ENCODE results near the gene IL37.
"Not testable (repeated sequence)": the region's sequence is repeated elsewhere in the genome, so short reads cannot be mapped to it uniquely, and the experiment has no call there.

Gene IL37

GRCh38 chr2:112923967-112924338, 13.0 kb downstream of the IL37 start:
- no peak for DNase-seq

GRCh38 chr2:112924360-112924759, 13.4 kb downstream of the IL37 start:
- no peak for DNase-seq

- DNase-seq: no peak
These were observed 13.9 kb downstream of the IL37 start for GRCh38 chr2:112924821-112925220.

GRCh38 chr2:112926707-112927106, 15.7 kb downstream of the IL37 start:
- no peak for DNase-seq

- no peak for DNase-seq
These were observed 16.8 kb downstream of the IL37 start for GRCh38 chr2:112927745-112928144.

GRCh38 chr2:112933261-112933660, 22.3 kb downstream of the IL37 start:
- no peak for DNase-seq

- not testable (repeated sequence) for DNase-seq
These were observed 23.2 kb downstream of the IL37 start for GRCh38 chr2:112934117-112934516.

GRCh38 chr2:112936927-112937232, 25.9 kb downstream of the IL37 start:
- DNase-seq: no peak

- DNase-seq: peak; percentile 9
These were observed 27.9 kb downstream of the IL37 start for GRCh38 chr2:112938904-112939303.

- DNase-seq: no peak
These were observed 28.5 kb downstream of the IL37 start for GRCh38 chr2:112939425-112939824.

GRCh38 chr2:112940859-112941625, 30.1 kb downstream of the IL37 start:
- no peak for DNase-seq

GRCh38 chr2:112941753-112942653, 31.0 kb downstream of the IL37 start:
- DNase-seq: peak; percentile 80

GRCh38 chr2:112942654-112943002, 31.7 kb downstream of the IL37 start:
- DNase-seq: no peak

GRCh38 chr2:112944971-112945370, 34.0 kb downstream of the IL37 start:
- DNase-seq: no peak

- DNase-seq: no peak
These were observed 35.1 kb downstream of the IL37 start for GRCh38 chr2:112946086-112946485.

- DNase-seq: no peak
These were observed 36.4 kb downstream of the IL37 start for GRCh38 chr2:112947374-112947773.

GRCh38 chr2:112949456-112949855, 38.5 kb downstream of the IL37 start:
- DNase-seq: no peak

- DNase-seq: no peak
These were observed 43.4 kb downstream of the IL37 start for GRCh38 chr2:112954364-112954763.

GRCh38 chr2:112957511-112957910, 46.5 kb downstream of the IL37 start:
- DNase-seq: no peak

GRCh38 chr2:112958428-112959108, 47.6 kb downstream of the IL37 start:
- peak; percentile 40 for DNase-seq

- DNase-seq: no peak
These were observed 48.3 kb downstream of the IL37 start for GRCh38 chr2:112959109-112959812.

- no peak for DNase-seq
These were observed 49.4 kb downstream of the IL37 start for GRCh38 chr2:112960230-112960825.
